ENCODE data around the gene KCTD14. TPM values are rescaled to one million over a fixed set of nuclear protein-coding genes. Genes with fewer than 3 reads are reported as not detected.
A peak's percentile ranks its signal among the peaks of the same experiment; 100 is the strongest.

Gene KCTD14
- total and polyA plus RNA-seq, 9 of the 15 experiments (the other 6 are each of a cell fraction or from before 2014, with no cell fraction given) = 0.04 to 0.30 (median 0.11) TPM; not detected in 2

GRCh38 chr11:78050964-78051831, 28.1 kb upstream of the KCTD14 start (continued):
- 0 out of 2 replicates have a peak, but pooled peaks have one; percentile 48 for TF ChIP-seq TEAD2 (tag; IDR thresholded peaks at IDR 0.05)
- peak; percentile 55; the same call in 1 of the 2 replicates for TF ChIP-seq L3MBTL2 (IDR thresholded peaks at IDR 0.05)
- no peak for TF ChIP-seq ERF (CRISPR knock-in tag; IDR thresholded peaks at IDR 0.05)
- TF ChIP-seq SP2 (IDR thresholded peaks at IDR 0.05; ENCODE audit: extremely low read depth, low read depth, low read length, poor library complexity, severe bottlenecking) = no peak
- TF ChIP-seq TAL1 (IDR thresholded peaks at IDR 0.05) = no peak
- TF ChIP-seq IRF1 (CRISPR knock-in tag; IDR thresholded peaks at IDR 0.05; ENCODE audit: borderline replicate concordance) = no peak
- TF ChIP-seq TFAM (CRISPR knock-in tag; conservative IDR thresholded peaks at IDR 0.05) = no peak
- TF ChIP-seq RBM39 (optimal IDR thresholded peaks at IDR 0.05; ENCODE audit: low read depth, low read length) = no peak
- TF ChIP-seq YY1 (IDR thresholded peaks at IDR 0.05; ENCODE audit: borderline replicate concordance in 1 of 3, control insufficient read depth in 1 of 3, extremely low read depth in 1 of 3, insufficient read depth in 3 of 3, insufficient read length in 1 of 3, insufficient replicate concordance in 2 of 3, low read depth in 1 of 3, low read length in 2 of 3) = no peak
- no peak; the same call in none of the 2 replicates for TF ChIP-seq LEF1 (IDR thresholded peaks at IDR 0.05)
- TF ChIP-seq CHD4 (IDR thresholded peaks at IDR 0.05; ENCODE audit: insufficient read depth, insufficient replicate concordance, low read depth, low read length, poor library complexity, severe bottlenecking) = no peak
- peak in 1 of 2 experiments; percentile 16; a peak in 1 of 4 replicates for TF ChIP-seq TBL1XR1 (IDR thresholded peaks at IDR 0.05; ENCODE audit: low read length in 2 of 2)
- TF ChIP-seq XRCC5 (IDR thresholded peaks at IDR 0.05; ENCODE audit: low read depth, low read length) = no peak
- no peak for TF ChIP-seq PKNOX1 (IDR thresholded peaks at IDR 0.05)
- TF ChIP-seq ZNF395 (CRISPR knock-in tag; IDR thresholded peaks at IDR 0.05) = 0 out of 2 replicates have a peak, but pooled peaks have one; percentile 29
- no peak for TF ChIP-seq E2F8 (IDR thresholded peaks at IDR 0.05; ENCODE audit: low read depth, partially characterized antibody)
- no peak for TF ChIP-seq ZNF165 (CRISPR knock-in tag; IDR thresholded peaks at IDR 0.05; ENCODE audit: borderline replicate concordance)
- no peak for TF ChIP-seq ZNF431 (CRISPR knock-in tag; IDR thresholded peaks at IDR 0.05)
- no peak for TF ChIP-seq KHSRP (IDR thresholded peaks at IDR 0.05)
- peak; percentile 65; the same call in 1 of the 2 replicates for TF ChIP-seq JUN (IDR thresholded peaks at IDR 0.05; ENCODE audit: borderline replicate concordance, low read depth, low read length)
- TF ChIP-seq JUN (CRISPR knock-in tag; IDR thresholded peaks at IDR 0.05; ENCODE audit: borderline replicate concordance) = no peak
